Muscle layer of duodenum (tissue), 2 donors: ENCODE data around the gene PDK2.
"Not testable (repeated sequence)": the region's sequence is repeated elsewhere in the genome, so short reads cannot be mapped to it uniquely, and the experiment has no call there.

ENCODE experiments used
- H3K27ac ChIP-seq: one replicate; pipeline ENCODE4 v1.7.0; 2013; ENCODE audit warnings: mild to moderate bottlenecking, low read length
- H3K27me3 ChIP-seq: one replicate; pipeline ENCODE4 v1.7.0; 2013; ENCODE audit warnings: low read depth, mild to moderate bottlenecking, control low read depth, low read length
- H3K36me3 ChIP-seq, 2 donors: one replicate each; pipeline ENCODE4 v1.7.0; 2013; ENCODE audit warnings: low read length in 2 of 2, control low read depth in 1 of 2, mild to moderate bottlenecking in 1 of 2; ENCODE audit not compliant: insufficient read depth in 2 of 2, control insufficient read depth in 1 of 2
- H3K4me1 ChIP-seq, 2 donors: one replicate each; pipeline ENCODE4 v1.7.0; 2013; ENCODE audit warnings: low read length in 2 of 2, mild to moderate bottlenecking in 2 of 2, control low read depth in 1 of 2, moderate library complexity in 1 of 2; ENCODE audit not compliant: insufficient read depth in 2 of 2, control insufficient read depth in 1 of 2
- H3K4me3 ChIP-seq, 2 donors: one replicate each; pipeline ENCODE4 v1.7.0; 2013; ENCODE audit warnings: low read length in 2 of 2, low read depth in 1 of 2, mild to moderate bottlenecking in 1 of 2
- H3K9me3 ChIP-seq, 2 donors: one replicate each; pipeline ENCODE4 v1.7.0; 2013; ENCODE audit warnings: low read length in 2 of 2, control low read depth in 1 of 2, mild to moderate bottlenecking in 1 of 2; ENCODE audit not compliant: control insufficient read depth in 1 of 2
- donor health status: healthy.

The PDK2 gene

DNA sequence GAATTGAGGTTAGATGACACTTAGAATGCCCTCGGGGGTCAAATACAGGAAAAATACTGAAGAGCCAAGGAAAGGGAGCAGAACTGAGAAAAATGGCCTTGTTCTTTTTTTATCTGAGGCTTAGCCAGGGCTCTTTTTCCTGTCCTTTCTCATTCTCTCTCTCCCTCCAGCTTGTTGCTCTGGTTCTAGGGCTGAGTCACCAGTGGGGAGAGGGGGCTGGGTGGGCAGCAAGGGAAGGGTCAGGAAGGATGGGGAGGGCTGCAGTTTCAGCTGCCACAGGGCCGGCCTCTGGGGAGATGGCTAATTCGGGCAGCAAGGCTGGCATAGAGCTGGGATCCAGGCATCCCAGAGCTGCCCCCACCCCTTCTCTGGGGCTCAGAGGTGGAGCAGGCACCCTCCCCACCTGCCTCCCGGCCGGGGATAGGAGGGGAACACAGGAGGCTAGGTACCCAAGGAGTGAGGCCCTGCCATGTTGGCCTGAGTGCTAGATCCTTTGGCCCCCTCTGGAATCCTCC, 35.3 kb upstream of the PDK2 start:
- Histone ChIP-seq H3K4me1 (peaks cover 34 to 82% of the 10 kb centered on the region in 2 donors), H3K4me3 (no peak overlapping the region), H3K27ac (peak overlapping the region; percentile 46), H3K9me3 (no peaks in the 10 kb centered on the region), H3K27me3 (no peaks in the 10 kb centered on the region), H3K36me3 (no peaks in the 10 kb centered on the region)

GRCh38 chr17:50060951-50061712, 34.0 kb upstream of the PDK2 start:
- H3K9me3 ChIP-seq = no peaks in the 10 kb centered on the region
- H3K27ac ChIP-seq = peak overlapping the region; percentile 56
- peak overlapping the region in 1 of 2 donors; percentile 27 for H3K4me3 ChIP-seq
- no peaks in the 10 kb centered on the region for H3K27me3 ChIP-seq
- H3K36me3 ChIP-seq = no peaks in the 10 kb centered on the region
- peaks cover 34 to 77% of the 10 kb centered on the region in 2 donors for H3K4me1 ChIP-seq

- not testable (repeated sequence) for H3K27me3 ChIP-seq, H3K9me3 ChIP-seq, H3K36me3 ChIP-seq, H3K4me3 ChIP-seq
- H3K4me1 ChIP-seq = peaks cover 34 to 74% of the 10 kb centered on the region in 2 donors
- peak overlapping the region; percentile 56 for H3K27ac ChIP-seq
Observed at GRCh38 chr17:50061713-50062045, 33.5 kb upstream of the PDK2 start.

GRCh38 chr17:50062293-50063243, 32.6 kb upstream of the PDK2 start:
- Histone ChIP-seq H3K9me3 (no peaks in the 10 kb centered on the region), H3K36me3 (peaks cover 3 to 6% of the 10 kb centered on the region in 2 donors), H3K4me3 (no peak overlapping the region), H3K27me3 (no peaks in the 10 kb centered on the region), H3K4me1 (peaks cover 34 to 65% of the 10 kb centered on the region in 2 donors), H3K27ac (peak overlapping the region; percentile 51)

DNA sequence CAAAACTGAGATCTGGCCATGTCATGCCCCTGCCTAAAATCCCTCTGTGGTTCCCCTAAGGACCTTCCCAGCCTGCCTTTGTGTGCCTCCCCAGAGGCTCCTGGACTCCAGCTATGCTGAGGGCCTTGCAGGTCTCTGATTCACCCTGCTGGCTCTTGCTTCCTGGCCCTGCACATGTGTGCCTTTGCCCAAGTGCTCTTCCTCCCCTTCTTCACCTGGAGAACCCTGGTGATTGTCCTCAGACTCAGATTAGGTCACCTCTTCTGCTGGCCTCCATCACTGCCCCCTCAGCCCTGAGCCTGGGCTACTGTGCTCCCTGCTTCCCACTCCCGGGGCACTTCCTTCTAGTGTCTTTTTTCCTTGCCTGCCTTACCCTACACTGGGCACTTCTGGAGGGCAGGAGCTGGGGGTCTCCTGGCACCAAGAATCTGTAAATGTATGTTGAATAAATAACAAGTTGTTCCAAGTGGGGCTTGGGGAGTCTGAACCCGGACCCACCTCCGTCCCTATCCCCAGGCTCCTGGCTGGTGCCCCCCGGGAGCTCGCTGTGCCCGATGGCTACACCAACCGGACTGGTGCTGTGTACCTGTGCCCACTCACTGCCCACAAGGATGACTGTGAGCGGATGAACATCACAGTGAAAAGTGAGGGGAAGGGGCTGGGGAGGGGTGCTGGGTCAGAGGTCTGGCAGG, 31.4 kb upstream of the PDK2 start:
- H3K36me3 ChIP-seq = peaks cover 6 to 8% of the 10 kb centered on the region in 2 donors
- H3K27me3 ChIP-seq = no peaks in the 10 kb centered on the region
- H3K4me1 ChIP-seq = peaks cover 25 to 55% of the 10 kb centered on the region in 2 donors
- peak overlapping the region; percentile 7 for H3K27ac ChIP-seq
- no peak overlapping the region for H3K4me3 ChIP-seq
- H3K9me3 ChIP-seq = no peaks in the 10 kb centered on the region

GRCh38 chr17:50064253-50065001, 30.7 kb upstream of the PDK2 start:
- H3K27me3 ChIP-seq = no peaks in the 10 kb centered on the region
- no peaks in the 10 kb centered on the region for H3K9me3 ChIP-seq
- no peak overlapping the region for H3K4me3 ChIP-seq
- H3K4me1 ChIP-seq = peaks cover 18 to 47% of the 10 kb centered on the region in 2 donors
- H3K27ac ChIP-seq = peak overlapping the region; percentile 7
- peaks cover 6 to 8% of the 10 kb centered on the region in 2 donors for H3K36me3 ChIP-seq

DNA sequence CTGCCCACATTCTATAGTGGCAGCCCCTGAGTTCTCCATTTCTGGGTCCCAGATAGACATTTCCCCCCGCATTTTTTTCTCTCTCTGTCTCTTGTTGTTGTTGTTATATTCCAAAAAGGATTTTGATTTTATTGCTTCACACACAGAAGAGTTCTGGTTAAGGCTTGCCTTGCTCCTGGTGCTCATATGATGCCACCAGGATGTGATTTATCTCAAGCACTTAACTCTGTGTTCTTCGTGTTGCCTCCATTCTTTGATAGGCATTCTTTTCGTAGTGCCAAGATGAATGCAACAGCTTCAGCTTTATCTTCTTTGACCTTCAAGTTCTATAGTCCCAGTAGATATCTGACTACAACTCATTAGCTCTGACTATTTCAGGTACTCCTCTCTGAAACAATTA, 30.1 kb upstream of the PDK2 start:
- no peaks in the 10 kb centered on the region for H3K9me3 ChIP-seq
- peaks cover 15 to 41% of the 10 kb centered on the region in 2 donors for H3K4me1 ChIP-seq
- H3K36me3 ChIP-seq = peaks cover 8 to 13% of the 10 kb centered on the region in 2 donors
- H3K27me3 ChIP-seq = no peaks in the 10 kb centered on the region
- peak overlapping the region; percentile 7 for H3K27ac ChIP-seq
- H3K4me3 ChIP-seq = no peak overlapping the region

GRCh38 chr17:50066995-50067394, 28.2 kb upstream of the PDK2 start:
- Histone ChIP-seq H3K27ac (no peak overlapping the region), H3K9me3 (no peaks in the 10 kb centered on the region), H3K27me3 (no peaks in the 10 kb centered on the region), H3K4me3 (no peak overlapping the region), H3K36me3 (peaks cover 16 to 28% of the 10 kb centered on the region in 2 donors), H3K4me1 (peaks cover 0 to 22% of the 10 kb centered on the region in 2 donors)

DNA sequence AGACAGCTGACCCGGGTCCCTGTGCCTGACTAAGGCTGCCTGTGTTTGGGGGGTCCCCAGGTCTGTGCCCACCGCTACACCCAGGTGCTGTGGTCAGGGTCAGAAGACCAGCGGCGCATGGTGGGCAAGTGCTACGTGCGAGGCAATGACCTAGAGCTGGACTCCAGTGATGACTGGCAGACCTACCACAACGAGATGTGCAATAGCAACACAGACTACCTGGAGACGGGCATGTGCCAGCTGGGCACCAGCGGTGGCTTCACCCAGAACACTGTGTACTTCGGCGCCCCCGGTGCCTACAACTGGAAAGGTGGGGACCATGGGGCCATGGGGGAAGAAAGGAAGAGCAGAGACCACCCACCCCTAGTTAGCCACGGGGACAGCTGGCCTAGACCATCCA, 27.2 kb upstream of the PDK2 start:
- Histone ChIP-seq H3K4me3 (no peak overlapping the region), H3K36me3 (peaks cover 16 to 31% of the 10 kb centered on the region in 2 donors), H3K4me1 (peaks cover 0 to 12% of the 10 kb centered on the region in 2 donors), H3K27me3 (no peaks in the 10 kb centered on the region), H3K27ac (no peak overlapping the region), H3K9me3 (no peaks in the 10 kb centered on the region)

- Histone ChIP-seq H3K27ac (no peak overlapping the region), H3K4me3 (no peak overlapping the region), H3K36me3 (peaks cover 20 to 42% of the 10 kb centered on the region in 2 donors), H3K27me3 (no peaks in the 10 kb centered on the region), H3K4me1 (no peaks in the 10 kb centered on the region), H3K9me3 (no peaks in the 10 kb centered on the region)
Observed at GRCh38 chr17:50070908-50071680, 24.1 kb upstream of the PDK2 start.
